Fibroblast of peridontal ligament (primary cell): ENCODE data around the gene CCDC182.

ENCODE experiments used
- DNase-seq: peaks from one replicate; pipeline ENCODE4 v3.0.0-alpha.2; 2010; ENCODE audit errors: extremely low read depth

The CCDC182 gene

GRCh38 chr17:57756951-57757350 is 11.9 kb upstream of the CCDC182 start:
- DNase-seq, result no peak

GRCh38 chr17:57755480-57756070 is 10.5 kb upstream of the CCDC182 start:
- DNase-seq, result no peak

GRCh38 chr17:57752031-57752905 is 7.2 kb upstream of the CCDC182 start:
- no peak for DNase-seq

GRCh38 chr17:57751348-57751971 is 6.4 kb upstream of the CCDC182 start:
- DNase-seq, result no peak

GRCh38 chr17:57750895-57751294 is 5.8 kb upstream of the CCDC182 start:
- DNase-seq, result no peak

- DNase-seq, result no peak
Measured at GRCh38 chr17:57750109-57750871, 5.2 kb upstream of the CCDC182 start.

GRCh38 chr17:57749701-57750100 is 4.6 kb upstream of the CCDC182 start:
- DNase-seq, result no peak

GRCh38 chr17:57747221-57748017 is 2.3 kb upstream of the CCDC182 start:
- peak; percentile 75 for DNase-seq

GRCh38 chr17:57746221-57746620 is 1.1 kb upstream of the CCDC182 start:
- no peak for DNase-seq

- DNase-seq, result no peak
Measured at GRCh38 chr17:57744195-57745170, 616 bp downstream of the CCDC182 start.

GRCh38 chr17:57740235-57740528 is 4.9 kb downstream of the CCDC182 start:
- no peak for DNase-seq

- DNase-seq, result no peak
Measured at GRCh38 chr17:57739402-57740234, 5.5 kb downstream of the CCDC182 start.

- no peak for DNase-seq
Measured at GRCh38 chr17:57737450-57737849, 7.6 kb downstream of the CCDC182 start.

- DNase-seq, result no peak
Measured at GRCh38 chr17:57735707-57736106, 9.4 kb downstream of the CCDC182 start.

- DNase-seq, result no peak
Measured at GRCh38 chr17:57735230-57735629, 9.9 kb downstream of the CCDC182 start.

GRCh38 chr17:57733085-57733484 is 12.0 kb downstream of the CCDC182 start:
- no peak for DNase-seq

- DNase-seq, result no peak
Measured at GRCh38 chr17:57732062-57732461, 13.0 kb downstream of the CCDC182 start.

- DNase-seq, result no peak
Measured at GRCh38 chr17:57730026-57730701, 14.9 kb downstream of the CCDC182 start.
